ENCODE results near the gene TEAD2.
A peak's percentile ranks its signal among the peaks of the same experiment; 100 is the strongest.

Gene TEAD2

DNA sequence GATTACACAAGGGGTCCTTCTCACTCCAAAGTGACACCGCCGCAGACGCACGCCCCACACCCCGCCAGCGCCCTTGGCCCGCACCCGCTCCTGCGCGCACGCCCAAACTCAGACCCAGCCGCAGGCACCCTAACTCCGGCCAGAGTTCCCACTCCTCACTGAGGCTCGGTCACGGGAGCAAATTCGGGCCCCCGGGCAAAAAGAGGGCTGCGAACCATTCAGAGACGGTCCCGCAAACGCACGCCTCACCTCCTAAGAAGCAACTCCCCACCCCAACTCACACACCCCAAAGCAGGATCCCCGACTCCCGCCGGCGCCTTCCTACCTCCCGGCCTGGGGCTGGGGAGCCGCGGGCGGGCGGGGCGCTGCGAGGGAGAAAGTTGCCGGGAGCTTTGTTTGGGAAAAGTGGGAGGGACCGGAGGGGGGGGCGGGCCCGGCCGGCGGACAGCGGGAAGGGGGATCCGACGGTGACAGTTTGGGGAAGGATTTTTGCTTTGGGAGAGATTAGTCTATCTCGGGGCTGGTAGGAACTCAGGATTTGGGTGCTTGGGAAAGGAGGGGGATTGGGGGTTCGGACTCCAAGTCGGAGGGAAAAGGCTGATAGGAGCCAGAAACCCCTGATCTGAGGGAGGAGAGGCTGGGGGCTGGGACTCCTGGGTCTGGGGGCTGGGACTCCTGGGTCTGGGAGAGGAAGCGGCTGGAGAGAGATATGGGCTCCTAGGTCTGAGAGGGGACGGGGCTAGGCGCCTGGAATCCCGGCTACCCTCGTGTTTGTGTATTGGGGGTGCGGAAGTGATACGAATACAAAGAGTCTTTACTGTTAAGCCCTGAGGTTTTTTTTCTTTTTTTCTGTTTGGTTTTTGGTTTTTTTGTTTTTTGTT is at the start of gene TEAD2:
TEAD2 (minus strand) TSS at position 369 of the 881 bp plus-strand sequence. CDS start 2,341 bp downstream, outside the sequence.
- DNase-seq (ENCODE audit: low read depth in 2 of 2) = peak in 1 of 2 experiments; percentile 34

DNA sequence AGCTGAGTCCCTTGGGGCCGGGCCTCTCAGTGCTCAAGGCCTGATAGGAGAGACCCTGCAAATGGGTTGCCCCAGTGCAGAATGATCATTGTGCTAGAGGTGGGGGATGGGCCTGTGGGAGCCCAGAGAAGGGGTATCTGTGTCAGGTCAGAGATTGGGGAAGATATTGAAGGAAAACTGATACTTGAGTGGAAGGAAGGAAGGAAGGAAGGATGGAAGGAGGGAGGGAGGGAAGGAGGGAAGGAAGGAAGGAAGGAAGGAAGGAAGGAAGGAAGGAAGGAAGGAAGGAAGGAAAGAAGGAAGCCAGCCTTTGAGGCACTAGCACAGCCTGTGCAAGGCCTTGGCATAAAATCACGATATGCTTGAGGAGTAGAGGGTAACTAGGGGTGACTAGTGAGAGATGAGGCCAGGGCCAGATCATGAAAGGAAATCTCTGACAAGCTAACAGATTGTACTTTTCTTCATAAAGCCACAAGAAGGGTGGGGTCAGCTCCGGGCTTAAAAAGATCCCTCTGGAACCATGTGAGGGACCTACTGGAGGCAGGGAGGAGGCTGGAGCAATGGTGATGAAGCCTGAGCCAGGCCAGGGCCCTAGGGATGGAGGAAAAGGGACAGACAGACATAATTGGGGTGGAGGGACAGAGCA is 49.6 kb upstream of the TEAD2 start:
- no peak for DNase-seq (ENCODE audit: low read depth in 2 of 2)

DNA sequence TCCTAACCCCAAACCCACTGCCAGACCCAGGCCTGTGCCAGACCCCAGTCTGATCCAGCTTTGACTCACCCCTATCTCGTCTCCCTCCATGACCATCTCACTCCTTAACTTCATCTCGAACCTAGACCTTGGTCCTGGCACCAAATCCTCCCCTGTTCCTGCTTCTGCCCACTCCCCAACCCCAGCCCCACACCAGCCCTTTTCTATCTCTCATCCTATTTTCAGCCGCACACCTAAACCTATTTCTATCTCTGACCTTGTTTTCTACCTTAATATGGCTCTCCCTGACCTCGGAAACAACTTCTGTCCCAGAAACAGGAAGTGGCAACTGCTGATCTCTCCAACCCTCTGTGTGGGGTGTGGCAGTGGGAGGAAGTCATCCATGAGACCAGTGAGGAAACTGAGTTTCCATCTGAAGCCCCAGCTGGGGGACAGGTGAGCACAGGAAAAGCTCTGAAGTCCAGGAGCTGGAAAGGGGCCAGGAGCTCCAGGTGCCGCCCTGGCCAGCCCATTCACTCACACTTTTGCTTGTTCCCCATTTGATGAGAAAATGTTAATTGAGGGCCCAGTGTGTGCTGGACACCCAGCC is 47.3 kb upstream of the TEAD2 start:
- no peak for DNase-seq (ENCODE audit: low read depth in 2 of 2)

DNA sequence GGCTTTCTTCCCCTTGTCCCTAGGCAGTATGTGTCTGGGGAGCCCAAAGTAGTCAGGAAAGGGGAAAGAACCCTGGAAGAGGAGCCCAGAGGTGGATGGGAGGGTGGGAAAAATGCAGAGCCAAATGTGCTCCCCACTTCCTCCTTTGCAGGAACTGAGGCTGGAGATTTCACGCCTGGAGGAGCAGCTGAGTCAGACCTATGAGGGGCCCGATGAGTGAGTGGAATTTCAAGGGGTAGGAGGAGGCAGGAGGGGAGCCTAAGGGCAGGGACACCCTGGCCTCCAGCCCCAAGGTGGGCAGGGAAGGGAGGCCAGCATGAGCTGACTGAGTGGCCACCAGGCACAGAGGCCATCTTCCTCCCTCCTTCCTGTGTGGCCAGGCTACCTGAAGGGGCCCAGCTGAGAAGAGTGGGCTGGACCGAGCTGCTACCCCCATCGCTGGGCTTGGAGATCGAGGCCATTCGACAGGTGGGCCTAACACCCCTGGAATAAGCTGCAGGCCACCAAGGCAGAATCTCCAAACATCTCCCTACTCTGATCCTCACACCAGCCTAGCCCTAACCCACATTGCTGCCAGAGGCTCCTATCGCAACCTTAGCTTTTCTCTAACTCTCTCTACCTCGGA is 46.7 kb upstream of the TEAD2 start:
- no peak for DNase-seq (ENCODE audit: low read depth in 2 of 2)

DNA sequence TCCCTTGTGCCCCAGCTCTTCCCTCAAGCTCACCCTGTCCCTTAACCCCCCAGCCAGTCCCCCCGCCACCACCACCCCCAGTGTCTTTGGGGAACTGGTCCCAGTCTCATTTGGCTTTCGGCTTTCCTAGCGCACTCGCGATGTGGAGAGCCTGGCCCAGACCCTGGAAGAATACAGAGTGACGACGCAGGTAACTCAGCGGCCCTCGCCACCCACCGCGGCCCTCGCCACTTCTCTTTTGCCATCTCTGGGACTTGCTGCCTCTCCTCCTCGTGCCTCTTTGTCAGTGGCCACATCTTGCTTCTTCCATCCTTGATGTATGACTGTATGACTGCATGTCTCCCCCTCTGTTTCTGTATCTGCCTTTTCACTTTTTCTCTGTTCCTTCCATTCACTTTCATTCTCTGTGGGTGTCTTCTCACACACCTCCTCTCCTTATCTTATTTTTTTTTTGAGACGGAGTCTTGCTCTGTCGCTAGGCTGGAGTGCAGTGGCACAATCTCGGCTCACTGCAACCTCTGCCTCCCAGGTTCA is 45.3 kb upstream of the TEAD2 start:
- DNase-seq (ENCODE audit: low read depth in 2 of 2) = no peak

DNA sequence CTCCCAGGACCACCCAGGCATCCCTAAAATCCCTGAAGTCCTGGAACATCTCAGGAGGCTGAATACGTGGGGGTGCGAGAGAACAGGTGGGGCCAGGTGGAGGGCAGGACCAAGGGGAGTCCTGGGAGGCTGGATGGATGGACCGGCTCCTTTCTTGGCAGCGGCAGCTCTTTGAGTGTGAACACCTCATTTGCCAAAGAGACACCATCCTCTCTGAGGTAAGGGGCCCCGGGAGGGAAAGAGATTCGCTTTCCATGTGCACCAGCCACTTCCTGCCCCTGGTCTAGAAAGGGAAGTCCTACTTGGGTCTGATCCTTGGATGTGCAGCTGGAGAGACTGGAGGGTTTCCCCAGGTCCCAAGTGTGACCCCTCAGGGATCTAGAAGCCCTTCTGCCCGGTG is 44.9 kb upstream of the TEAD2 start:
- no peak for DNase-seq (ENCODE audit: low read depth in 2 of 2)

DNA sequence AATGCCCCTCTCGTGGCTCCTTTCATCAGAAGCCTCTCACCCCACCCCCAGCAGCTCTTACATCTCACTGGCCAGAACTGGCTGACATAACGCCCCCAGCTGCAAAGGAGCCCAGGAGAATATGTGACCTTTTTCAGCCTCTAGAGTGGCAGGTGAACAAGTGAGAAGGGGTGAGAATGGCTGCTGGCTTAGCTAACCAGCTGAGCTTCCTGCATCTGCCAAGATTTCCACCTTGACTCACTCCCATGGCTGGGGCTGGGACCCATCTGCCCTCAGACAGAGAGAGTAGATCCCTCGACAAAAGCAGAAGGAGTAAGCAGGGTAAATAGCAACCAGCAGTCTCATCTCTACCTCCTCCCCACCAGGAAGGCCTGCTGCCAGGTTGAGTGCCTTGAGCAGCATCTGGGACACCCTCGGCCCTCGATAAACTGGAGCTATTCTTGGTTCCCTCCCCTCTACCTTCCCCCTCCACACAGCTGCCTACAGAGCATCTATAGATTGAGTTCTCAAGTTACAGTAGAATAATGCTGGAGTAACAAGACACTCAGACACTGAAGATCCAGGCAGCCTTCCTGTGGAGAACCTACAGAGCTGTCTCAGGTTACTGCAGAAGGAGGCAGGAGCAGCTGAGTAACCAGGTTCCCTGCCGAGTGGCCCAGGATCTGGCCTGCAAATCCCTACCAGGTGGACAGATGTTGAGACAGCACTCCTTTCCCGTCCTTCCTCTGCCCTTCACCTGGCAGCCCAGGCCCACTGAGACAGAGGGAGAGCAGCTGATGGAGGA is 41.4 kb upstream of the TEAD2 start:
- peak in 1 of 2 experiments; percentile 16 for DNase-seq (ENCODE audit: low read depth in 2 of 2)

DNA sequence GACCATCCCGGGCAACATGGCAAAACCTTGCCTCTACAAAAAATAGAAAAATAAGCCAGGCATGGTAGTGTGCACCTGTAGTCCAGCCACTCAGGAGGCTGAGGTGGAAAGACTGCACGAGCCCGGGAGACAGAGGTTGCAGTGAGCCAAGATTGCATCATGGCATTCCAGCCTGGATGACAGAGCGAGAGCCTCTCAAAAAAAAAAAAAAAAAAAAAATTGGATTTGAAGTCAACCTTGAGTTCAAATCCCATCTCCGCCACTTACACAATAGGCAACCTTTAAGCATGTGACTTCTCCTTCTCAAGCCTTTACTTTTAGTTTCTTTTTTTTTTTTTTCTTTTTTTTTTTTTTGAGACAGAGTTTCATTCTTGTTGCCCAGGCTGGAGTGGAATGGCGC is 37.8 kb upstream of the TEAD2 start:
- DNase-seq (ENCODE audit: low read depth in 2 of 2) = no peak

DNA sequence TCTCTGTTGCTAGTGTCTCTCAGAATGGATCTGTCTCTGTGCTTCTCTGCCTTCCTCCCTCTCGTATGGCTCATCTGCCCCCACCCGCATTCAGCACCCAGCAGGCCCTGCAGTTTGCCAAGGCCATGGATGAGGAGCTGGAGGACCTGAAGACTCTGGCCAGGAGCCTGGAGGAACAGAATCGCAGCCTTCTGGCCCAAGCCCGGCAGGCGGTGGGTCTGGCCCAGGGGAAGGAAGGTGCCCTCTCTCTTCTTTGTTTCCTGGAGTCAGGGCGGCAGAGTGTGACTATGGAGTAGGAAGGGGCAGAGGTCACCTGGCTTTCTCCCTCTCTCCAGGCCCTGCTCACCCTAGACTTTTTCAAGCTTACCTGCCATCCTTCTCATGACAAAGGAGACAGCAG is 36.7 kb upstream of the TEAD2 start:
- no peak for DNase-seq (ENCODE audit: low read depth in 2 of 2)

DNA sequence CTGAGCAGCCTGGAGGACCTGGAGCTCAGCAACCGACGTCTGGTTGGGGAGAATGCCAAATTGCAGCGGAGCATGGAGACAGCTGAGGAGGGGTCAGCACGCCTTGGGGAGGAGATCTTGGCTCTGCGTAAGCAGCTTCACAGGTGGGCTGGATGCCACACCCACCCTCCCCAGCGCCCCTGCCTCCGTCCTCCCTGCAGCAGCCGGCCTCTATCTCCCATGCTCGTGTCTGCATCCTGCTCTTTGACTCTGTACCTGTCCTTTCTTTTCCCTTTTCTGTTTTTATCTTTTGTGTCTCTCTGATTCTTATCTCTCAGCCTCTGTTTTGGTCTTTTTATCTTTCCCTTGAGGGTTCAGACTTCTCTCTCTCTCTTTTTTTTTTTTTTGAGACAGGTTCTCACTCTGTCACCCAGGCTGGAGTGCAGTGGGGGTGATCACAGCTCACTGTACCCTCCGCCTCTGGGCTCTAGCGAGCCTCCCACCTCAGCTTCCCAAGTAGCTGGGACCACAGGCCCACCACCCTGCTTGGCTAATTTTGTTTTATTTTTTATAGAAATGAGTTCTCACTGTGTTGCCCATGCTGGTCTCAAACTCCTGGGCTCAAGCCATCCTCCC is 35.9 kb upstream of the TEAD2 start:
- DNase-seq (ENCODE audit: low read depth in 2 of 2) = no peak

DNA sequence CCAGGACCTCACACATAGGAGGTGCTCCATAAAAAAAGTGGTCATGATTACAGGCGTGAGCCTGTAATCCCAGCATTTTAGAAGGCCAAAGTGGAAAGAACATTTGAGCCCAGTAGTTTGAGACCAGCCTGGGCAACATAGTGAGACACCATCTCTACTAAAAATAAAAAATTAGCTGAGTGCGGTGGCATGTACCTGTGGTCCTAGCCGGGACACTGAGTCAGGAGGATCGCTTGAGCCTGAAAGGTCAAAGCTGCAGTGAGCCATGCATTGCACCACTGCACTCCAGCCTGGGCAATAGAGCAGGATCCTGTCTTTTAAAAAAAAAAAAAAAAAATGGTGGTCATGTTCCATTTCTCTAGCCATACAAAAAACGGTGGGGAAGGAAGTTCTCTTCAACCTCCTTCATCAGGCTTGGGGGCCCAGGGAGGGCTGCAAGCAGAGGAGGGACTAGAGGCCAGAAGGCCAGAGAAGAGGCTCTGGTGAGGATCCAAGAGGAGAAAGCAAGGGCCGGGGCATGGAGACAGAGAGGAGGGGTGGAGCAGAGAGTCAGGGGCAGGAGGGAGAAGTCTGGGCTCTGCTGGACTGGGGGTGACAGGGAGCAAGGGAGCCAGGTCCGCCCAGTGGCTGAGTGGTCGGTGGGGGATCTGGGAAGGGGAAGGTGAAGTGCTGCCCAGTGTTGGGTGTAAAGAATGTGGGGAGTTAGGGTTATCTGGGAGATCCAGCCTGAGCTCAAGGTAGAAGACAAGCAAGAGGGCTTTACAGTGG is 34.7 kb upstream of the TEAD2 start:
- DNase-seq (ENCODE audit: low read depth in 2 of 2) = no peak

DNA sequence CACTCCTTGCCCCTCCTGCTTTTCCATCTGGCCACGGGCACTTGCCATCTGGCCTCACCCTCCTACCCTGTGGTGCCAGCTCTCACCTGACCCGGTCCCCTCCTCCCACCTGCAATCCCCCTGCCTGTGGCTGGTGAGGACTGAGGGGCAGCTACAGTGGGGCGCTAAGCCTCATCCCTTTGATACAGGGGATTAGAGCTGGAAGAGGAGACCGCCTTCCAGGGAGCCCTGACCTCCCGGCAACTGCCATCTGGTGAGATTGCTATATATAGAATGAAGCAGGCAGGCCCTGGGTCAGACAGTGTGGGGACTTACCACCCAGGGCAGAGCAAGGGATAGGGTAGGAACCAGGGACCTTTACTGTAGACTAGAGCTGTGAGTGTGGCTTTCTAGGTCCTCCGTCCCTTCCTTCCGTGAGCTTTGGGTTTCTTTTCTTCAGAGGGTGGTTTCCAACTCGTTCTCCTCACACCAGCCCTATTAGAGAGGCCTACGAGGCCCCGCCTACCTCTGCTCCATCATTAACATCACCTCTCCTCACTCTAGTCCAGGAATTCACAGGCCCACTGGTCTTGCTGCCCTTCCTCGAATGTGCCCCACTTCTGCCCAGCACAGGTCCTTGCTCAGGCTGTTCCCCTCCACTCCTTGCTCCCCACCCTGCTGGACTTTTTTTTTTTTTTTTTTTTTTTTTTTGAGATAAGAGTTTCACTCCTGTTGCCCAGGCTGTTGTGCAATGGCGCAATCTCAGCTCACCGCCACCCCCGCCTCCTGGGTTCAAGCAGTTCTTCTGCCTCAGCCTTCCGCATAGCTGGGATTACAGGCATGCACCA is 33.6 kb upstream of the TEAD2 start:
- DNase-seq (ENCODE audit: low read depth in 2 of 2) = no peak

DNA sequence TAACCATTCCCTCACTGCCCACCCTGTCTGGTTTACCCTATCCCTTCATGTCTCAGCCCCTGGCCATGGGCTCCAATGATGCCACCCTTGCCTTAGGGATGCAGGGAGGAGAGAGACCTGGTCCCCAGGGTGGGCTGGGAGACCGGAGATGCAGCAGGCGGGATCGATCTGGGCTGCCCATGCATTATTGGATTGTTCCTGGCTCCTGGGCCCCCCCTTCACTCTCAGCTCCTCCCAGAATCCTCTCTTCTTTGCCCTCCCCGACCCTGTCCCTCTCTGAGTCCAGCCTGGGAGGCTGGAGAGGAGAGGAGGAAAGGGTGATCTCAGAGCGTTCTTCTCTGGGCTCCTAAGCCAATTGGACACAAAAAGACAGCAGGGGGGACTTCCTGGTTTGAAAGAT is 31.7 kb upstream of the TEAD2 start:
- DNase-seq (ENCODE audit: low read depth in 2 of 2) = no peak

DNA sequence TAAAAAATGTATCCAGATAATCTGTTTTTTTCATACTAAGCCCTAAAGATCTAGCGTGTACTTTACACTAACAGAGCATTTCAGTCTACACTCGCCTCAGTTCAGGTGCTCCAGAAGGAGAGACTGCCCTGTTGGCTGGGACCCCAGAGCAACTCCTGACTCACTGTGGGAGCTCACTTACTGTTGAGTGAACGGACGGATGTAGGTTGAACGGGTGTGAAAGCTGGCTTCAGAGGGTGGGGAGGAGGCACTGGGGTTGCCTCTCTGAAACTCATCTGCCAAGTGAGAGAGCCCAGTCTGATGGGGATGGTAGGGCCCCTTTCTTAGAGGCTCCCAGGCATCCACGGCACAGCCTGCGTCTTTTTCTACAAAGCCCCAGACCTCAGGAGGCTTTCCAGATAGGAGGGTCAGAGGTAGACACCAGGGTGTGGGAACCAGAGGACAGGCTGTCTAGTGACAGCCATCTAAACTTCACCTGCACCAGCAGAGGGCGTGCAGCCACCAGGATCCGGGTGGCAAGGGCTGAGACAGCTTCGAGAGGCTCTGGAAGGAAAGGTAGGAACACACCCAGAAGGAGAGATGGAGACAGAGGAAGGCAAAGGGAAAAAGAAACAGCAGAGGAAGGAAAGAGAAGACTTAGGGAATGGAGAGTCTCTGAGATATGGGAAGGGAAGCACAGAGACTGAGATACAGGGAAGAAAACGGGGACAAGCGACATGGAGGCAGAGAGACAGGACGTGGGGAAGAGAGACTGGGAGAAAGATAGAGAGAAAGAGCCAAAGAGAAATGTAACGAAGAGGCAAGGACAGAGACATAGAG is 29.6 kb upstream of the TEAD2 start:
- DNase-seq (ENCODE audit: low read depth in 2 of 2) = peak; percentile 20 to 28

DNA sequence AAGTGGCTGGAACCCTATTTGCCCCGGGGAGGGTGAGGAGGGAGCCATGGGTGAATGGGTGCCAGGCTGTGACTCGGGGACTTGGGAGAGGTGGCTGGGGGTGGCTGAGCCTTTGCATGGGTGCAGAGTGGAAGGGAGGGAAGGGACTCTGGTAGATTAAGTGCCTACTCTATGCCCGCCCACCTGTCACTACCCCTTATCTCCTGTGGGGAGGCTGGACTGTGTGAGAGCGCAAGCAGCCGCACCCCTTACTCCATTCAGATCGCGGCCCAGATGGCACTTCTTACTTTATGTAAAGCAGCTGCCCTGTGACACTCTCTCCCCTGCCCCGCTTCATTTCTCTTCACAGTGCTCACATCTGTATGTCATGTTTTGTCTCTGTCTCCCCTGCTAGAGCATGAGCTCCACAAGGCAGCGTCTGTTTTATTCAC is 28.7 kb upstream of the TEAD2 start:
- no peak for DNase-seq (ENCODE audit: low read depth in 2 of 2)

DNA sequence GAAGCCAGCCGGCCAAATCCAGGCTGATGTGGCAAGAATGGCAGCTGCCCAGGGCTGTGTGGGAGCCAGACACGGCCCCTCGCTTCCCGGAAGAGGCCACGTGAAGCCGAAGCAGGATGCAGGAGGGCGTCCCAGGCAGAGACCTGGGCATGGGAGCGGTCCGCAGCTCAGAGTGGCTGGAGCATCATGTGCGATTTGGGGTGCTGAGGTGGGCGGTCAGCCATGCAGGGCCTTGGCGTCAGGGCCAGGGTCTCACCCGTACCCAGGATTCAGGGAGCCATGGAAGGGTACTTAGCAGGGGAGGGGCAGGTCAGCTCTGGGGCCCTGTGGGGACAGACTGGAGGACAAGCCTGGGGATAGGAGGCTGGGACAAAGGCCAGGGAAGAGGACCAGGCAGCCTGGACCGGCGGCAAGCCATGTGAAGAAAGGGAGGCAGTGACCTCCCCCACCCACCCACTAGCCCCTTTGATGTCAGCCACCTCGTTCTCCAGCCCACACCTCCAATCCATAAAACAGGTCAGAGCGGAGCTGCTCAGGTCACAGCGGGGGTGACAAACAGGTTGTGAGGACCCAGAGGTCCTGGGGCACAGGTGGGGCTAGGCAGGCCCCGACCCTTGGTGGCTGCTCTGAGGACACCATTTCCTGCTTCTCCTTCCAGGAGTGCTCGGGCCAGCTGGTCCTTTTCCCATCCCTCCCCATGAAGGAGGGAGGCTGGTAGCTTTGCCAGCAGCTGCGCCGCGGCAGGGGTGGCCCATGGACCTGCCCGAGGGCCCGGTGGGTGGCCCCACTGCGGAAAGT is 28.1 kb upstream of the TEAD2 start:
- no peak for DNase-seq (ENCODE audit: low read depth in 2 of 2)

DNA sequence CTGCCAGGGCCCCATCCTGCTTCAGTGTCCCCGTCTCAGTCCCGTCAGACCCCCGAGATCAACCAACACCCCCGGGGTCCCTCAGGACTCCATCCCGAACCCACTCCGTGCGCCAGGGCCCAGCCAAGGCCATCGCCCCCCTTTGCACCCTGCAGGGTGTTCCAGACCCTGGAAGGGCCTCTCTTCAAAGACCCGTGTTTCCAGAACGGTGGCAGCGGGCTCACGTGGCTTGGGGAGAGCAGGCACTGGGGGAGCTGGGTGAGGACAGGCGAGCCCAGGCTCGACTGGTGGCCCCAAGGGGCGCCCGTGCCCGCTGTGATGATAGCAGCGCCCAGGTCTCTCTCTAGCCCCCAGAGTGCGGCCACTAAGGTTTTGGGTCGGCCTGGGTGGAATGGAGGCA is 27.2 kb upstream of the TEAD2 start:
- DNase-seq (ENCODE audit: low read depth in 2 of 2) = no peak
